G401.6 (cell line): ENCODE results near the gene RANBP17.

Source experiments
- FAIRE-seq: peaks from 2 replicates; lab custom pipeline; 2012; peaks lifted over from hg19 to GRCh38; lab: Jason Lieb, UNC

RANBP17 gene

DNA sequence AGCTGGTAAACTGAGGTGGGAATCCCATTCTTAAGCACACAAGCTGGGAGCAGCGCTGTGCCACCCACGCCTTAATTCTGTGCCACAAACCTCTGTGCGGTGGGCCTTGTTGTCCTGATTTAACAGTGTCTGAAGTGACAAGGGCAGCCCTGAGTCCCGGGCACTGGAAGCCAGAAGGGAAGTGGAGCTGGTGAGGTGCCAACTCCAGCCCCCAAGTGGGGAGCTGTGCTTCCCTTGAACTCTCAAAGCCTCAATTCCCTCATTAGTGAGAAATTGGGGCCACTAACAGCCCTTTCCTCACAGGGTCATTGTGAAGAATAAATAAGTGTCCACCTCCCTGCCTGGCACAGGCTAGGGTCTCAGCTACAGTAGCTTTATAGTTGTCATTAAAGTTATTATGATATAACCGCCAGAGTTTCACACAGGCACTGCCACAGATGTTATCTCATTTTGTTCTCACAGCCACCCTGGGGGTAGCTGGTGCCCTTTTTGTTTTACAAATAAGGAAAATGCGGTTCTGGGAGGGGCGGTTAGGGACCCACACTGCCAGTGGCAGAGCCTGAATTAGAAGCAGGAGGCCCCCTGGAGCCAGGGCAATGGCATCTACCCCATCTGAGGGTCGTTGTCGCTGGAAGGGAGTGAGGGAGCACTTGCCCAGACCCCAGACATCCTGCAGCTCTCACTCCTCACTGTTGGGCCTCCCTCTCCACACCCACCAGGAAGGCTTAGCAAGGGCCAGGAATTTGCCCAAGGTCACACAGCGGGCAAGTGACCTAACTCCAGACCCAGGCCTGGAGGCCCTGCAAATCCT is 445.2 kb downstream of the RANBP17 start:
- no peak for FAIRE-seq

DNA sequence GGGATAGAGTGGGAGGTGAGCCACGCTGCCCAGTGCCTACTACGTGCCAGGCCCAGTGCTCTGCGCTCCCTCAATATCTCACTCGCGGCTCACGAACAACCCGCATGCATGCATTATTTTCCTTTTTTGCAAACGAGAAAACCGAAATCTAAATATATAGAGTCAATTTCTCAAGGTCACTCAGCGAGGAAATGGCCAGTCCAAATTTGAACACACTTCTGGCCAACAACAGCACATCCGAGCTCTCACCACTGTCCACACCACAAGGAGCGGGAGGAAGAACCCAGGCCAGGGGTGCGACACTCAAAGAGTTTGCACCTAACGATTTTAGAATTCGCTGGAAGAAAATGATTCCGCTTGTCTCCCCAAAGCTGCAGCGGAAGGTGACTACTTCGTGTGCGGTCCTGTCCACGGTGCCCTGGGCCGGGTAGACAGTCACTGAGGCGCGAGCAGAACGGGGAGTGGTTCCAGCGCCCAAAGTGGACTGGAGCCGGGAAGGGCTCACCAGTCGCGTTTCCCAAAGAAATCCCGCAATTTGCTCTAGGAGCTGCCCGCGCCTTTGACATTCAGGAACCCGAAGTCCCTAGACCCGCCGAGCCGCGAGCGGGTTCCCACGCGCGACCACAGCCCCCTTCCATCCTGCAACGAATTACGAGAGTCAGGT is 446.1 kb downstream of the RANBP17 start:
- FAIRE-seq = no peak

DNA sequence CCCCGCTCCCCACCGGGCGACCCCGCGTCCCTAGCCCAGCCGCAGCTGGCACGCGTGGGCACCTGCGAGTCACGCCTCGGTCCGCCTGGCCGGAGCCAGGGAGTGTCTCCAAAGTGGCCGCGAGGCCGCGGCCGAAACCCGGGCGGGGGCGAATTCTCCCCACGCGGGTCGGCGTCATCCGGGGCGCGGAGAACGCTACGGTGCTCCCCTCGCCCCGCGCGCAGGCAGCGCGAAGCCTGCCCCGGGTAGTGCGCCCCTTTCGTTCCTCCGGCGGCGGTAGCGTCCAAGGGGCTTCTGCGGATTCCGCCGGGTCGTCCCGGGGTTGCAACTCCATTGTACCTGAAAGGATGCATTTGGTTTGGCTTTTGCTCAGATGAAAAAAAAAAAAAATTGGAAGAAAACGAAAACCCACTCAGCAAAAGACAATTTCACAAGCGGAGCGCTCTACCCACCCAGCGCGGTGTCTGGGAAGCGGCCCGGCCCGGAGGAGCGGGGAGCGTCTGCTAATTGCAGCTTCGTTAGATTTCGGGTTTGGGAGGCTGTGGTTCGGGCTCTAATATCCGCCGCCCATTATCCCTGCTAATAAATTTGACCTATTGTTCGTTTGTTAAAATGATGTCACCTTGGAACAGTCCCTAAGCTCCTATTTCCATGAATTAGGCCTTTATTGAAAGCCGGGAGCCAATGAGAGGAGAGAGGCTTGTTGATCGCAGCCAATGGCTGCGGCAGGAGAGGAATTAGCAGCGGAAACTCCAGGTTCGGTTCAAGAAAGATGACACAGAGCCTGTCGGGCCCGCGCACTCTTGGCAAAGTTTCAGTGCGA is 446.8 kb downstream of the RANBP17 start, which contains the start of gene TLX3:
TSS of gene TLX3 (plus strand) at position 796 of the 823 bp plus-strand sequence. CDS start 118 bp downstream, outside the sequence.
- peak; percentile 37 for FAIRE-seq

DNA sequence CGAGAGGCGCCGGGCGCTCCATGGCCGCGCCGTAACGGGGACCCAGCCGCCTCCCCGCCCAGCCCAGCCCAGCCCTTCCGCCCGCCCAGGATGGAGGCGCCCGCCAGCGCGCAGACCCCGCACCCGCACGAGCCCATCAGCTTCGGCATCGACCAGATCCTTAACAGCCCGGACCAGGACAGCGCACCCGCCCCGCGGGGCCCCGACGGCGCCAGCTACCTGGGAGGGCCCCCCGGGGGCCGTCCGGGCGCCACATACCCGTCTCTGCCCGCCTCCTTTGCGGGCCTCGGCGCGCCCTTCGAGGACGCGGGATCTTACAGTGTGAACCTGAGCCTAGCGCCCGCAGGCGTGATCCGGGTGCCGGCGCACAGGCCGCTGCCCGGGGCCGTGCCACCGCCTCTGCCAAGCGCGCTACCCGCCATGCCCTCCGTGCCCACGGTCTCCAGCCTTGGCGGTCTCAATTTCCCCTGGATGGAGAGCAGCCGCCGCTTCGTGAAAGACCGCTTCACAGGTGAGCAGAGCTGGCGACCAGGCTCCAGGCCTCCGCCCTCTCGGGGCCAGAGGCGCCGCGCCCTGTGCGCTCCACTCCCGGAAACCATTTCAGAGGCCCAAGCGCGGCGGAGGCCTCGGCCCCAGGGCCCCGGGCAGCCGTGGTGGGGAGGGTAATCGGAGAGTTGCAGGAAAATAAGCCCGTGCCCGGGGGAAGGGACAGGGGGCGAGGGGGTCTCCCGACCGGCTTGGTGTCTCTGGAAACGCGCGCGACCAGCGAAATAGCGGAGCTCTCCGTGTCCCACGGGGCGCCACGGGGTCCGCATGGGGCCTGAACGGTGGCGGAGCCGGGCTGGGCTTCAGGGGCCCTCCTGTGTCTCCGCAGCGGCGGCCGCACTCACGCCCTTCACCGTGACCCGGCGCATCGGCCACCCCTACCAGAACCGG is 447.7 kb downstream of the RANBP17 start:
- FAIRE-seq = no peak

DNA sequence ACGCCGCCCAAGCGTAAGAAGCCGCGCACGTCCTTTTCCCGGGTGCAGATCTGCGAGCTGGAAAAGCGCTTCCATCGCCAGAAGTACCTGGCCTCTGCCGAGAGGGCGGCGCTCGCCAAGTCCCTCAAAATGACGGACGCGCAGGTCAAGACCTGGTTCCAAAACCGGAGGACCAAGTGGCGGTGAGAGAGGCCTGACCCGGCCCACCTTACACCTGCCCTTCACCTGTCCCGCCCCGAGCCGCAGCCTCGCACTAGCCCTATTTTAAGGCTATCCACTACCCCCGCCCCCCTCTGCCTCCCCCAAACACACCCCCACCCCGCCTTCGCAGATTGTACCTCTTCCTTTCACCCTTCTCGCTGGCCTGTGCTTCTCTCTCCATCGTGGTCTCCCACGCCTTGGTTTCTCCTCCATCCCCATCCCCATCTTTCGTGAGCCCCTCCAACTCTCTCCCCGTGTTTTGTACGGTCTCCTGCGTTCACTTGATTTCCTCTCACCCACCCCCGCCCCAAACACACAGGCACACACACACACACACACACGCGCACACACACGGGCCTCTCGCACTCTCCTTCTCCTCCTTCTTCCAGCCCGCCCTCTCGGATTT is 448.5 kb downstream of the RANBP17 start:
- no peak for FAIRE-seq

DNA sequence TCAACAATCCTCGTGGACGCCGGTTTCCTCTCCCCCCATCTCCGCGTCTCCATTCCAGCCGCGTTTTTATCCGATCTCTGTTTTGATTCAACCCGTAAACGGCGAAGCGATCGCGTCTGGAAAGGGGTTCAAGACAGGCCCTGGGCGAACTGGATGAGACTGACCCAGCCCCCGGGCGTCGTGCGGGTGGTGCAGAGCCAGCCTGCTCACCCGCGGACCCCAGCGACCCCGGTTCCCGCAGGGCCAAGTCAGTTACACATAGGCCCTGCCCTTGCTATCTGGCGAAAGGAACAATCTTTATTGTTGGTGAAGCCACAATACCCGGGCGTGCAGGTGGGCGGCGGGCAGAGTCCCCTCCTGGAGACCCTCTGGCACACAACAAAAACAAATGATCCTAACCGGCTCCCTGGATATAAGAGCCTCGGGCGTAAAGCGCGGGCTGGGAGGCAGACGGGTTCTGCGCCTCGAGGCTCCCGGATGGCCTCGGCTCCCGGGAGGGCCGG is 449.1 kb downstream of the RANBP17 start:
- no peak for FAIRE-seq

DNA sequence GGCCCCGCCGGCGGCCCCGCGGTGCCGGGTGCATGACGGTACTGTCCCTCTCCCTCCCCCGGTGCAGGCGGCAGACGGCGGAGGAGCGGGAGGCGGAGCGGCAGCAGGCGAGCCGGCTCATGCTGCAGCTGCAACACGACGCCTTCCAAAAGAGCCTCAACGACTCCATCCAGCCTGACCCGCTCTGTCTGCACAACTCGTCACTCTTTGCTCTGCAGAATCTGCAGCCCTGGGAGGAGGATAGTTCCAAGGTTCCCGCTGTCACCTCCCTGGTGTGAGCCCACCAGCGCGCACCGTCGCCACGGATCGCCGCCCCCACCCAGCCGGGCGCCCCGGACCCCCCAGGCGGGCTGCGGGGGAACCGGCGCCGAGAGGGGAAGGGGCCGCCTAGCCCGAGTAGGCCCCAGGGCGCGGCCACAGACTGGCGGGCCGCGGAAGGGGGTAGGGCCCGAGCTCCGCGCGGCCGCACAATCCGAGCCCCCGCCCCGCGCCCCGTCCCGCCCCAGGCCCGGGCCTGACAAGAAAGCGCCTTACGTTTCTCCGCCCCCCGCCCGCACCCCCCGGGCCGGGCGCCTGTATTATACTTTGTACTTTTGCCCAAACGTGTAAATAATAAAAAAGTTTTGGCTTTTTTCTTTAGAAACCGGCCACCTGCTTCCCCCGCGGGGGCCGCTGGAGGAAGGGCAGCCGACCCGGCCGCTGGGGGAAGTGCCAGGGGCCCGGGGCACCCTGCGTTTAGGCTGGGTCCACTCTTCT is 449.7 kb downstream of the RANBP17 start:
- FAIRE-seq = no peak

DNA sequence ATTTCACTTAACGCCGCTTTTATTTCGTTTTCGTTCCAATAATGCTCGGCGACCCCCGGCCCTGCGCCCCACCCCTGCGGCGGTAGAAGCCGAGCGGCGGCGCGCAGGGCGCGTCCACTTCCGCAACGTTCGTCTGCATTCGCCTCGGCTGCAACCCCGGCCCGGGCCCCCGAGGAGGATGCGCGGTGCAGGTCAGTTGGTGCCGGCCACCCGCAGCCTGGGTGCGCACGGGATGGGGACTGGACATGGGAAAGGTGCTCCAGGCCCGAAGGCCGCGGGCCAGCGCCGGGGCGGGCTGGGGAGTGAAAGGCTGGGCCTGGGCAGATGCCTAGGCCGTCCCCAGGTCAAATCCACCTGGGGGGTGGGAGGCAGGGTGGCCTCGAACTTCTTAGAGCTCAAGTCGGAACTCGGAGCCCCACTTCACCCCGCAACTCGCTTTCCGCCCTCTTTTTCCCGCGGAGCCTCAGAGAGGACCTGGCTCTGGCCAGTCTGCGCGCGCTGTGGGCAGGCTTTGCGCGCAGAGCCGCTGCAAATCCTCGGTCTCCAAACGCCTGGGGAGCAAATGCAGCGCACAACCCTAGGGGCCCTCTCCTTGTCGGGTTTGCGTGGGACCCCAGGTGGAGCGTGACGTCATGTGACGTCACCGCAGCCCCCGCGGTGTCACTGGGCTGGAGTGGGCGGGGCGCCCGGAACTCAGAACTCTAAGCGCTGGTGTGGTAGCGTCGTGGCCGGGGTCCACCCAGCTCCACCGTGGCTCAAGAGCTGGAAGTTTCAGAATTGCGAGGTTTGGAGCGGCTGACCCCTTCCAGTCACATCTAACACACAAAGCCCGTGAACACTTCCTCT is 450.5 kb downstream of the RANBP17 start:
- no peak for FAIRE-seq

DNA sequence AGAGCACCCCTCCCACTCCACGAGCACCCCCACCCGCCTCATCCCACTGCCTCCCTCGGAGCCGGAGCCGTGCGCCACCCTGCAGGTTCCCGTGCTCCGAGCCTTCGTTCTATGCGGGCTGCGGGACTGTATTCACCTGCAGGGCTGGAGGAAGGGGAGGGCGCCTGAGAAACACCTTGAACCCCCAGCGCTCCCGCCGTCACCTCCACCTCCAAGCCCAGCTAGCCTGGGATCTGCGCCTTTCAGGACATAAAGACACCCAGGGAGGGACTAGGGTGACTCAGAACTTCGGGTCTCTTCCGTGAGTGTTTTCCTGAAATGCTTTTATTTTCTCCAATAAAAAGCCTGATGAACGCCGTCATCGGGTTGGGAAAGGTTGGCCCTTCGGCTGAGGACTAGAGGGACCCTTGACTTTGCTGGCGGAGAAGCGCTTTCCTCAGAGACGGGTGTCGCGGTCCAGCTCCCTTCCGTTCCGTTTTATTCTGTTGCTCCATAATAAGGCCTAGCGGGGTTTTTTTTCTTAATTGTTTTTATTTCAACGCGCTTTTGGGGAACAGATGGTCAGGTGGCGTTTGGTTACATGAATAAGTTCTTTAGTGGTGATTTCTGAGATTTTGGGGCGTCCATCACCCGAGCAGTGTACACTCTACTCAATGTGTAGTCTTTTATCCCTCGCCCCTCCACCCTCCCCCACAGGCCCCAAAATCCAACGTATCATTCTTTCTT is 451.8 kb downstream of the RANBP17 start:
- no peak for FAIRE-seq

DNA sequence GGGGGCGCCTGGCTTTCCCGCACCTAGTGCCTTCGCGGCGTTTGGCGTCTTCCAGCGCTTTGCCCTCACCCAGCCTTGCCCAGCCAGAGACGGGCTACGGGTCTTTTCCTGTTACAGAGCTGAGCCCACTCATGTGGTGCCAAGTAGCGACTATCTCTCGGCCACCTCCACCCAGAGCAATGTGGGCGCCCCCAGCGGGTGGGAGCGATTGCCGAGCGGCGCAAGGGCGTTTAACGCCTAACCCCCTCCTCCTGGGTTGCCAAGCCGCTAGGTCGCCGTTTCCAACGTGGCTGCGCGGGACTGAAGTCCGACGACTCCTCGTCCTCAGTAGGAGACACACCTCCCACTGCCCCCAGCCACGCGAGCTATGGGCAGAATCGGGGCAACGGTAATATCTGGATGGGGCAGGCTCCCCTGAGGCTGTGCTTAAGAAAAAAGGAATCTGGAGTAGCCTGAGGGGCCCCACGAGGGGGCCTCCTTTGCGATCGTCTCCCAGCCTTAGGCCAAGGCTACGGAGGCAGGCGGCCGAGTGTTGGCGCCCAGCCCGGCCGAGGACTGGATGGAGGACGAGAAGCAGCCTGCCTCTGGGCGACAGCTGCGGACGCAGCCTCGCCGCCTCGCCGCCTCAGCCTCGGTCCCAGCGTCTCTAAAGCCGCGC is 453.0 kb downstream of the RANBP17 start:
- no peak for FAIRE-seq

DNA sequence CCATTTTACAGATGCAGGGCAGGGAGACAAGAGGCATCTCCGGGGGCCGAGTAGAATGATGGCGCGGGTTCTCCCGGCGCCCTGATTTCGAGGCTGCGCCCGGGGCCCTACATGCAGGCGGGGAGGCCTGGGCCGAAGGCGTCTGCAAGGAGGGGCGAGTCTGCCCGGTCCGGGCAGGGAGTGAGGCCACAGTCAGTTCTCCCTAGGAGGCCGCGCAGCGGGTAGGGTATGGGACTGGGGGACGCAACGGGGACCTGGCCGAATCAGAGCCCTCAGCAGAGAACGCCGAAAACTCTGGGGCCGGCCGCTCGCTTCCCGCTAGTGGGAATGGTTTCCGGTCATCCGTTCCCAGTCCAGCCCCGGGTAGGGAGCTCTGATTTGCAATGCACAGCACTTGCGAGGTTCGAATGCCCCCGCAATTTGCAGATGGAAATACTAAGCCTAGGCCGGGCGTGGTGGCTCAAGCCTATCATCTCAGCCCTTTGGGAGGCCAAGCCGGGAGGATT is 453.6 kb downstream of the RANBP17 start:
- no peak for FAIRE-seq

DNA sequence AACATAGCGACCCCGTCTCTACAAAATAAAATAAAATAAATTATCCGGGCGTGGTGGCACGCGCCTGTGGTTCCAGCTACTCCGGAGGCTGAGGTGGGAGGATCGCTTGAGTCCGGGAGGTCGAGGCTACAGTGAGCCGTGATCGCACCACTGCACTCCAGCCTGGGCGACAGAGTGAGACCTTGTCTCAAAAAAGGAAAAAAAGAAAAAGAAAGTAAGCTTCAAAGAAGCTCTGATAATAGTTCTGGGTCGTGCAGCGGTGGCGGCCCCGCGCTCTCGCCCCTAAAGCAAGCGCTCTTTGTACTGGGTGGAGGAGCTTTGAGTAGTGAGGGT is 454.1 kb downstream of the RANBP17 start:
- no peak for FAIRE-seq

DNA sequence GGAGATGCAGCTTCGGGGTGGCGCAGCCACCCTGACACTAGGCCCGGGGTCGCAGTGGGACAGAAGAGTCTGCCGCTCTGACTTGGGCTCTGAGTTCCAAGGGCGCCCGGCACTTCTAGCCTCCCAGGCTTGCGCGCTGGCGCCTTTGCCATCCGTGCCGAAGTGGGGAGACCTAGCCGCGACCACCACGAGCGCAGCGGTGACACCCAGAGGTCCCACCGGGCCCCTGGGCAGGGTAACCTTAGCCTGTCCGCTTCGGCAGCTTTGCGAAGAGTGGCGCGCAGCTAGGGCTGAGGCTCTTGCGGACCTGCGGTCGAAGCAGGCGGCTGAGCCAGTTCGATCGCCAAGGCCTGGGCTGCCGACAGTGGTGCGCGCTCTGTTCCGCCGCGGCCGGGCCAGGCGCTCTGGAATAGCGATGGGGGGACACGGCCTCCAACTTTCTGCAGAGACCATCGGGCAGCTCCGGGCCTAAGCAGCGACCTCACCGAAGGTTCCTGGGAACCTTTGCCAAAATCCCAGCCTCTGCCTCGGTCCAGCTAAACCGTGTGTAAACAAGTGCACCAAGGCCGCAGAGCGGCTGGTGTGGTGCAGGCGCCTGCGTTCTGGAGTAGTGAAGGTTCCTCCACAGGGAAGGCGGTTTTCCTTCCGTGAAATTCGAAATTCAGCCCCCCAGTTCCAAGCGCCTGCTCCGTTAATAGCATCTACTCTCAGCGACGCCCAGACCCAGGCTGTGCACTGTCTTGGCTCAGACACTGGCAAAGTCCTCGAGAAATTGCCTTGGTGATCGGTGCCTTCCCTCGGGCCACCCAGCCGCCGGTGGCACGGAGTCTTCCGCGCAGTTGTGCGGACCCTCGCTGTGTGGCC is 454.7 kb downstream of the RANBP17 start:
- no peak for FAIRE-seq

DNA sequence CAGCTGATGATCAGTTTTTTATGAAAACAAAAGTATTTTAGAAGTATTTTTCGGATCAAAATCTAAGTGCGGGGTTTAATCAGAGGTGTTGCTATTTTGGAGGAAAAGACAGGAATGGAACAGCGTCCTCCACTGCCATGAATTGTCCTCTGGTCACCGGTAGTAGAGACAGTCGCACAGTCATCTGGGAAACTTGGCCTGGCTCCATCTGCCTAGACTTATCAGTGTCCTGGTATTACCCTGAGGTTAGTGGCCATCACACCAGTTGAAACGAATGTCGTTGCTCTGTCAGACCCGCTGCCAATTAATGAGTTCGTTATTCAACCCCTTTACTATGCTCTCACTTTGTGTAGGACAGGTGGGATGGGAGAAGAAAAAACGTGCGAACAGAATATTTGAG is 455.4 kb downstream of the RANBP17 start:
- no peak for FAIRE-seq

DNA sequence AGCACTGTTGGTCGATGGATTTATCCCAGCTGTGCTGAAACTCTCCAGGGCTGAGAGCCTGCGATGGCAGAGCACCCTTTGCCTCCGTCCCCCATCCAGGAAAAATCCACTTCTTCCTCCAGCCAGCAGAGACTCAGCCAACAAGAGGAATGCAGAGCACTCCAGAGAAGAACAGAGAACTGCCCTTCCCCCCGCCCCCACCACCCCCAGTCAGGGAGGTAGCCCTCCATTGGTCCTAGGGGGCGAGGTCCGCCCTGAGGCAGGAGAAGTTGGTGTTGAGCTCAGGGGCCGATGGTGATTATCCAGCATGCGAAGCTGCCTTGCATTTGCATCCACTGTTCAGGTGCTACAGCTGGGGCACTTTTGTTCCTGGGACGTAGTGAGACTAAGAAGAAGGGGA is 456.2 kb downstream of the RANBP17 start:
- no peak for FAIRE-seq

DNA sequence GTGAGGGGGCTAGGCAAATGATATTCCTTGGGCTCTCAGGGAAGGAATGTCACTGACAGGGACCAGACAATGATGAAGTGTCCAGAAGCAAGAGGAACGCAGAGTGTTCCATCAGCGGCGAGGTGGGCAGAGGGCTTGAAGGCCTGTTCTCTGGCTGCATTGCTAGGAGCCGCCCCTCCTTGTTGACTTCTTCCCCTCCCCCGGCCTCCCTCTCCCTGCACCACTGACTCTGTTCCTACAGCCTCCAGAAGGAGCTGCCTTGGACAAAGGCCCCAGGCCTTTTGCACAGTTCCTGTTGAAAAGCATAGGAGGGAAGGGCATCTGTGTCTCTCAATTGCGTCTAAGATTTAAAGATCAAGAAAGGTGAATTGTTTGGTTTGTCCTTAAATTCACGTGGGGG is 459.6 kb downstream of the RANBP17 start:
- FAIRE-seq = no peak

DNA sequence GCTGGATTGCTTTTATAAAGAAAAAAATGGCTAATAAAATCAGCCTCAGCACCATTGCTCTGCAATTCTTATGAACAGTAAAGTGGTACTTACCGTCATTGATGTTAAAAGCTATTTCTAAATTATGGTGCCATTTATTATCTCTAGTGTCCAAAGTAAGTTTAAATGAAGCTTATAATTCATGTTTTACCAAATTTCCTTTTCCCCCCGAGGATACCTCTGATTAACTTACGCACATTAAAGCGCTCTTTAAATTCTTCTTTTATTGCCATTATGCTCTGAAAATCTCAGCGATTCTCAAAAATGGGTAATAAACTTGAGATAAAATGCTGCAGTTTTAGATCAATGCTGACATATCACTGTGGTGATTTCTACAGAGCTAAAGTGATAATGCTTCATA is 460.7 kb downstream of the RANBP17 start:
- FAIRE-seq = no peak
